ENCODE measurements around the gene PTPRN2.

Gene PTPRN2

GRCh38 chr7:157845203-157845835 is 742.3 kb downstream of the PTPRN2 start:
- DNase-seq (ENCODE audit: low spot score): no peak
- Histone ChIP-seq H3K23ac (ENCODE audit: low read depth, low read length, poor library complexity) (peak overlapping the region; percentile 92), H3K9ac (ENCODE audit: low read depth, low read length, poor library complexity) (no peak overlapping the region), H3K4me2 (ENCODE audit: insufficient read depth, low read length, poor library complexity, severe bottlenecking) (no peak overlapping the region), H2BK12ac (ENCODE audit: low read length) (peak overlapping the region; percentile 59), H3K79me1 (ENCODE audit: low read depth, low read length) (no peaks in the 10 kb centered on the region), H3K4me1 (ENCODE audit: control insufficient read depth in 2 of 2, insufficient read depth in 1 of 2, low read depth in 1 of 2, low read length in 2 of 2) (peaks cover 19 to 23% of the 10 kb centered on the region in 2 donors), H3K9me3 (replicated peaks in 1 of 2; ENCODE audit: control insufficient read depth in 2 of 2, insufficient read depth in 1 of 2, low read depth in 1 of 2, low read length in 2 of 2) (peaks cover 3 to 17% of the 10 kb centered on the region in 2 donors), H3K4me3 (ENCODE audit: low read length in 2 of 2) (no peak overlapping the region), H4K8ac (ENCODE audit: low read depth, low read length) (no peak overlapping the region), H2BK5ac (ENCODE audit: low read length) (peak overlapping the region; percentile 33), H2AK5ac (ENCODE audit: low read depth, low read length) (peak overlapping the region; percentile 79), H3K27me3 (ENCODE audit: control insufficient read depth in 3 of 3, insufficient read depth in 3 of 3, low read depth in 1 of 3, low read length in 3 of 3) (no peaks in the 10 kb centered on the region), H3K4ac (ENCODE audit: low read length) (no peak overlapping the region), H2BK120ac (ENCODE audit: low read depth, low read length) (no peak overlapping the region), H2BK15ac (ENCODE audit: low read length) (peak overlapping the region; percentile 11), H3K18ac (ENCODE audit: low read length) (peak overlapping the region; percentile 89), H3K27ac (replicated peaks; ENCODE audit: low read length) (no peak overlapping the region), H4K91ac (ENCODE audit: low read depth, low read length, poor library complexity) (peak overlapping the region; percentile 56), H3K14ac (ENCODE audit: low read length) (no peak overlapping the region), H2AFZ (ENCODE audit: low read length) (no peak overlapping the region), H3K36me3 (replicated peaks in 1 of 2; ENCODE audit: control insufficient read depth in 2 of 2, insufficient read depth in 2 of 2, low read length in 2 of 2) (no peaks in the 10 kb centered on the region)
- WGBS, 2 donors (ENCODE audit: extremely low coverage in 2 of 2, insufficient read length in 2 of 2, insufficient replicate concordance in 1 of 2): no CpG with 5 or more reads among the region's 21 CpGs

GRCh38 chr7:157844611-157845010 is 743.0 kb downstream of the PTPRN2 start:
- WGBS, 2 donors (ENCODE audit: extremely low coverage in 2 of 2, insufficient read length in 2 of 2, insufficient replicate concordance in 1 of 2): no CpG with 5 or more reads among the region's 17 CpGs
- H2BK12ac ChIP-seq (ENCODE audit: low read length): no peak overlapping the region
- peaks cover 25 to 26% of the 10 kb centered on the region in 2 donors for H3K4me1 ChIP-seq (ENCODE audit: control insufficient read depth in 2 of 2, insufficient read depth in 1 of 2, low read depth in 1 of 2, low read length in 2 of 2)
- no peak overlapping the region for H3K4me3 ChIP-seq (ENCODE audit: low read length in 2 of 2)
- H3K23ac ChIP-seq (ENCODE audit: low read depth, low read length, poor library complexity): no peak overlapping the region
- H4K91ac ChIP-seq (ENCODE audit: low read depth, low read length, poor library complexity): no peak overlapping the region
- H3K79me1 ChIP-seq (ENCODE audit: low read depth, low read length): no peaks in the 10 kb centered on the region
- no peak overlapping the region for H2AFZ ChIP-seq (ENCODE audit: low read length)
- no peak overlapping the region for H3K14ac ChIP-seq (ENCODE audit: low read length)
- no peak overlapping the region for H3K9ac ChIP-seq (ENCODE audit: low read depth, low read length, poor library complexity)
- H3K9me3 ChIP-seq (replicated peaks in 1 of 2; ENCODE audit: control insufficient read depth in 2 of 2, insufficient read depth in 1 of 2, low read depth in 1 of 2, low read length in 2 of 2): peaks cover 8 to 15% of the 10 kb centered on the region in 2 donors
- no peak overlapping the region for H3K27ac ChIP-seq (replicated peaks; ENCODE audit: low read length)
- no peak for DNase-seq (ENCODE audit: low spot score)
- peak overlapping the region; percentile 16 for H2BK5ac ChIP-seq (ENCODE audit: low read length)
- no peak overlapping the region for H3K4me2 ChIP-seq (ENCODE audit: insufficient read depth, low read length, poor library complexity, severe bottlenecking)
- H2BK15ac ChIP-seq (ENCODE audit: low read length): peak overlapping the region; percentile 11
- no peak overlapping the region for H2AK5ac ChIP-seq (ENCODE audit: low read depth, low read length)
- H3K27me3 ChIP-seq (ENCODE audit: control insufficient read depth in 3 of 3, insufficient read depth in 3 of 3, low read depth in 1 of 3, low read length in 3 of 3): no peaks in the 10 kb centered on the region
- H3K18ac ChIP-seq (ENCODE audit: low read length): peak overlapping the region; percentile 51
- H3K4ac ChIP-seq (ENCODE audit: low read length): no peak overlapping the region
- H4K8ac ChIP-seq (ENCODE audit: low read depth, low read length): no peak overlapping the region
- no peak overlapping the region for H2BK120ac ChIP-seq (ENCODE audit: low read depth, low read length)
- H3K36me3 ChIP-seq (replicated peaks in 1 of 2; ENCODE audit: control insufficient read depth in 2 of 2, insufficient read depth in 2 of 2, low read length in 2 of 2): no peaks in the 10 kb centered on the region

GRCh38 chr7:157844141-157844540 is 743.5 kb downstream of the PTPRN2 start:
- DNase-seq (ENCODE audit: low spot score): no peak
- no peak overlapping the region for H2BK5ac ChIP-seq (ENCODE audit: low read length)
- no CpG with 5 or more reads among the region's 9 CpGs for WGBS, 2 donors (ENCODE audit: extremely low coverage in 2 of 2, insufficient read length in 2 of 2, insufficient replicate concordance in 1 of 2)
- H2BK120ac ChIP-seq (ENCODE audit: low read depth, low read length): no peak overlapping the region
- peak overlapping the region; percentile 34 for H2BK12ac ChIP-seq (ENCODE audit: low read length)
- peaks cover 0 to under 1% of the 10 kb centered on the region in 2 donors for H3K36me3 ChIP-seq (replicated peaks in 1 of 2; ENCODE audit: control insufficient read depth in 2 of 2, insufficient read depth in 2 of 2, low read length in 2 of 2)
- H4K91ac ChIP-seq (ENCODE audit: low read depth, low read length, poor library complexity): no peak overlapping the region
- H3K79me1 ChIP-seq (ENCODE audit: low read depth, low read length): no peaks in the 10 kb centered on the region
- peaks cover 10% of the 10 kb centered on the region in 2 donors for H3K9me3 ChIP-seq (replicated peaks in 1 of 2; ENCODE audit: control insufficient read depth in 2 of 2, insufficient read depth in 1 of 2, low read depth in 1 of 2, low read length in 2 of 2)
- no peak overlapping the region for H3K27ac ChIP-seq (replicated peaks; ENCODE audit: low read length)
- no peak overlapping the region for H2AFZ ChIP-seq (ENCODE audit: low read length)
- peak overlapping the region; percentile 11 for H2BK15ac ChIP-seq (ENCODE audit: low read length)
- no peak overlapping the region for H3K9ac ChIP-seq (ENCODE audit: low read depth, low read length, poor library complexity)
- H4K8ac ChIP-seq (ENCODE audit: low read depth, low read length): no peak overlapping the region
- H3K23ac ChIP-seq (ENCODE audit: low read depth, low read length, poor library complexity): no peak overlapping the region
- no peak overlapping the region for H3K4ac ChIP-seq (ENCODE audit: low read length)
- peaks cover 26 to 27% of the 10 kb centered on the region in 2 donors for H3K4me1 ChIP-seq (ENCODE audit: control insufficient read depth in 2 of 2, insufficient read depth in 1 of 2, low read depth in 1 of 2, low read length in 2 of 2)
- H3K18ac ChIP-seq (ENCODE audit: low read length): peak overlapping the region; percentile 66
- no peak overlapping the region for H3K4me3 ChIP-seq (ENCODE audit: low read length in 2 of 2)
- H3K4me2 ChIP-seq (ENCODE audit: insufficient read depth, low read length, poor library complexity, severe bottlenecking): no peak overlapping the region
- H3K27me3 ChIP-seq (ENCODE audit: control insufficient read depth in 3 of 3, insufficient read depth in 3 of 3, low read depth in 1 of 3, low read length in 3 of 3): no peaks in the 10 kb centered on the region
- peak overlapping the region; percentile 23 for H2AK5ac ChIP-seq (ENCODE audit: low read depth, low read length)
- peak overlapping the region; percentile 56 for H3K14ac ChIP-seq (ENCODE audit: low read length)

- H3K79me1 ChIP-seq (ENCODE audit: low read depth, low read length): no peaks in the 10 kb centered on the region
- no peak overlapping the region for H2BK120ac ChIP-seq (ENCODE audit: low read depth, low read length)
- no peak overlapping the region for H3K4ac ChIP-seq (ENCODE audit: low read length)
- no peak overlapping the region for H3K27ac ChIP-seq (replicated peaks; ENCODE audit: low read length)
- H3K27me3 ChIP-seq (ENCODE audit: control insufficient read depth in 3 of 3, insufficient read depth in 3 of 3, low read depth in 1 of 3, low read length in 3 of 3): no peaks in the 10 kb centered on the region
- peaks cover 0 to 1% of the 10 kb centered on the region in 2 donors for H3K36me3 ChIP-seq (replicated peaks in 1 of 2; ENCODE audit: control insufficient read depth in 2 of 2, insufficient read depth in 2 of 2, low read length in 2 of 2)
- no peak overlapping the region for H3K23ac ChIP-seq (ENCODE audit: low read depth, low read length, poor library complexity)
- WGBS, 2 donors (ENCODE audit: extremely low coverage in 2 of 2, insufficient read length in 2 of 2, insufficient replicate concordance in 1 of 2): no CpG with 5 or more reads among the region's 29 CpGs
- no peak overlapping the region for H2AFZ ChIP-seq (ENCODE audit: low read length)
- peak overlapping the region; percentile 23 for H2AK5ac ChIP-seq (ENCODE audit: low read depth, low read length)
- H3K14ac ChIP-seq (ENCODE audit: low read length): peak overlapping the region; percentile 56
- no peak overlapping the region for H3K4me3 ChIP-seq (ENCODE audit: low read length in 2 of 2)
- peaks cover 26 to 27% of the 10 kb centered on the region in 2 donors for H3K4me1 ChIP-seq (ENCODE audit: control insufficient read depth in 2 of 2, insufficient read depth in 1 of 2, low read depth in 1 of 2, low read length in 2 of 2)
- no peak overlapping the region for H2BK5ac ChIP-seq (ENCODE audit: low read length)
- no peak overlapping the region for H4K8ac ChIP-seq (ENCODE audit: low read depth, low read length)
- peaks cover 6 to 10% of the 10 kb centered on the region in 2 donors for H3K9me3 ChIP-seq (replicated peaks in 1 of 2; ENCODE audit: control insufficient read depth in 2 of 2, insufficient read depth in 1 of 2, low read depth in 1 of 2, low read length in 2 of 2)
- H3K4me2 ChIP-seq (ENCODE audit: insufficient read depth, low read length, poor library complexity, severe bottlenecking): no peak overlapping the region
- no peak overlapping the region for H4K91ac ChIP-seq (ENCODE audit: low read depth, low read length, poor library complexity)
- H3K9ac ChIP-seq (ENCODE audit: low read depth, low read length, poor library complexity): no peak overlapping the region
- H2BK15ac ChIP-seq (ENCODE audit: low read length): peak overlapping the region; percentile 11
- H3K18ac ChIP-seq (ENCODE audit: low read length): peak overlapping the region; percentile 66
- no peak for DNase-seq (ENCODE audit: low spot score)
- H2BK12ac ChIP-seq (ENCODE audit: low read length): peak overlapping the region; percentile 34
Observed at GRCh38 chr7:157843336-157844140, 744.1 kb downstream of the PTPRN2 start.
